BLaER1 (cell line): ENCODE results near the gene FAM181B.

Source experiments
- H3K27ac ChIP-seq: shearing (Covaris generic); formaldehyde crosslinking; 2 replicates; pipeline ENCODE4 v1.8.1; 2022
- H3K27me3 ChIP-seq: shearing (Covaris generic); formaldehyde crosslinking; 2 replicates; pipeline ENCODE4 v1.8.1; 2022
- H3K36me3 ChIP-seq: shearing (Covaris generic); formaldehyde crosslinking; 2 replicates; pipeline ENCODE4 v1.8.1; 2022
- H3K4me1 ChIP-seq: shearing (Covaris generic); formaldehyde crosslinking; 2 replicates; pipeline ENCODE4 v1.8.1; 2022
- H3K4me2 ChIP-seq: shearing (Covaris generic); formaldehyde crosslinking; 2 replicates; pipeline ENCODE4 v1.8.1; 2022
- H3K4me3 ChIP-seq: shearing (Covaris generic); formaldehyde crosslinking; 2 replicates; pipeline ENCODE4 v1.8.1; 2022
- H3K9ac ChIP-seq: shearing (Covaris generic); formaldehyde crosslinking; 2 replicates; pipeline ENCODE4 v1.8.1; 2022
- H3K9me3 ChIP-seq: shearing (Covaris generic); formaldehyde crosslinking; 2 replicates; pipeline ENCODE4 v1.8.1; 2022
- H4K20me1 ChIP-seq: shearing (Covaris generic); formaldehyde crosslinking; 2 replicates; pipeline ENCODE4 v1.8.1; 2022
- Cebpa-rat ChIP-seq: shearing (Covaris generic); IDR thresholded peaks from 2 replicates; pipeline ENCODE4 v1.8.1; 2022

Gene FAM181B

GRCh38 chr11:82734120-82734479 lies 436 bp upstream of the FAM181B start:
- Histone ChIP-seq H3K36me3 (no peaks in the 10 kb centered on the region), H3K4me3 (peak overlapping the region; percentile 77), H3K27me3 (peaks cover 46% of the 10 kb centered on the region), H3K9me3 (no peaks in the 10 kb centered on the region), H4K20me1 (peaks cover 10% of the 10 kb centered on the region; the same call in 1 of the 2 replicates), H3K4me1 (peaks cover 6% of the 10 kb centered on the region), H3K4me2 (peak overlapping the region; percentile 95), H3K9ac (no peak overlapping the region), H3K27ac (no peak overlapping the region)
- TF ChIP-seq Cebpa-rat = no peak

- H3K9me3 ChIP-seq = no peaks in the 10 kb centered on the region
- H3K36me3 ChIP-seq = no peaks in the 10 kb centered on the region
- H3K4me1 ChIP-seq = peaks cover 6% of the 10 kb centered on the region
- no peak for TF ChIP-seq Cebpa-rat
- H3K27ac ChIP-seq = no peak overlapping the region
- peak overlapping the region; percentile 77 for H3K4me3 ChIP-seq
- peaks cover 10% of the 10 kb centered on the region; the same call in 1 of the 2 replicates for H4K20me1 ChIP-seq
- H3K9ac ChIP-seq = peak overlapping the region; percentile 68
- H3K27me3 ChIP-seq = peaks cover 46% of the 10 kb centered on the region
- H3K4me2 ChIP-seq = peak overlapping the region; percentile 95
These were observed 775 bp downstream of the FAM181B start for GRCh38 chr11:82732734-82733443.

GRCh38 chr11:82732348-82732733 lies 1.3 kb downstream of the FAM181B start:
- Histone ChIP-seq H3K9ac (no peak overlapping the region), H3K27me3 (peaks cover 46% of the 10 kb centered on the region), H3K36me3 (no peaks in the 10 kb centered on the region), H3K9me3 (no peaks in the 10 kb centered on the region), H3K4me1 (peaks cover 6% of the 10 kb centered on the region), H3K4me3 (peak overlapping the region; percentile 77), H3K27ac (no peak overlapping the region), H3K4me2 (peak overlapping the region; percentile 95), H4K20me1 (peaks cover 10% of the 10 kb centered on the region; the same call in 1 of the 2 replicates)
- TF ChIP-seq Cebpa-rat = no peak

GRCh38 chr11:82731691-82732277 lies 1.9 kb downstream of the FAM181B start:
- no peaks in the 10 kb centered on the region for H3K36me3 ChIP-seq
- no peak overlapping the region for H3K4me2 ChIP-seq
- H3K4me1 ChIP-seq = peaks cover 6% of the 10 kb centered on the region
- H3K9ac ChIP-seq = no peak overlapping the region
- H3K4me3 ChIP-seq = no peak overlapping the region
- H3K9me3 ChIP-seq = no peaks in the 10 kb centered on the region
- H4K20me1 ChIP-seq = peaks cover 10% of the 10 kb centered on the region; the same call in 1 of the 2 replicates
- peaks cover 46% of the 10 kb centered on the region for H3K27me3 ChIP-seq
- no peak for TF ChIP-seq Cebpa-rat
- H3K27ac ChIP-seq = no peak overlapping the region

- H3K4me3 ChIP-seq = no peak overlapping the region
- H3K9ac ChIP-seq = no peak overlapping the region
- H3K27ac ChIP-seq = no peak overlapping the region
- no peaks in the 10 kb centered on the region for H3K36me3 ChIP-seq
- H4K20me1 ChIP-seq = peaks cover 10% of the 10 kb centered on the region; the same call in 1 of the 2 replicates
- H3K9me3 ChIP-seq = no peaks in the 10 kb centered on the region
- peaks cover 6% of the 10 kb centered on the region for H3K4me1 ChIP-seq
- H3K4me2 ChIP-seq = no peak overlapping the region
- H3K27me3 ChIP-seq = peaks cover 46% of the 10 kb centered on the region
- TF ChIP-seq Cebpa-rat = no peak
These were observed 2.9 kb downstream of the FAM181B start for GRCh38 chr11:82730754-82731153.

- H3K4me2 ChIP-seq = no peak overlapping the region
These were observed 3.4 kb downstream of the FAM181B start for GRCh38 chr11:82730286-82730685.

GRCh38 chr11:82724026-82724425 lies 9.6 kb downstream of the FAM181B start:
- Histone ChIP-seq H3K4me2 (no peak overlapping the region), H4K20me1 (no peaks in the 10 kb centered on the region), H3K4me1 (peaks cover 9% of the 10 kb centered on the region), H3K9ac (no peak overlapping the region), H3K4me3 (no peak overlapping the region), H3K36me3 (no peaks in the 10 kb centered on the region), H3K27ac (no peak overlapping the region), H3K27me3 (no peaks in the 10 kb centered on the region), H3K9me3 (no peaks in the 10 kb centered on the region)
- TF ChIP-seq Cebpa-rat = no peak

More at GRCh38 chr11:82730286-82730685, 3.4 kb downstream of the FAM181B start:
- H3K9me3 ChIP-seq = no peaks in the 10 kb centered on the region
- no peak overlapping the region for H3K4me3 ChIP-seq
- H3K27ac ChIP-seq = no peak overlapping the region
- no peaks in the 10 kb centered on the region for H3K36me3 ChIP-seq
- H3K27me3 ChIP-seq = peaks cover 46% of the 10 kb centered on the region
- TF ChIP-seq Cebpa-rat = no peak
- H3K4me1 ChIP-seq = peaks cover 6% of the 10 kb centered on the region
- peaks cover 10% of the 10 kb centered on the region; the same call in 1 of the 2 replicates for H4K20me1 ChIP-seq
- H3K9ac ChIP-seq = no peak overlapping the region

GRCh38 chr11:82722231-82722630 lies 11.4 kb downstream of the FAM181B start:
- Histone ChIP-seq H3K36me3 (no peaks in the 10 kb centered on the region), H3K9ac (no peak overlapping the region), H3K27me3 (no peaks in the 10 kb centered on the region), H3K4me1 (peaks cover 10% of the 10 kb centered on the region), H3K9me3 (no peaks in the 10 kb centered on the region), H3K4me2 (no peak overlapping the region), H3K4me3 (no peak overlapping the region), H4K20me1 (no peaks in the 10 kb centered on the region), H3K27ac (no peak overlapping the region)
- no peak for TF ChIP-seq Cebpa-rat

GRCh38 chr11:82720267-82721065 lies 13.2 kb downstream of the FAM181B start:
- Histone ChIP-seq H4K20me1 (no peaks in the 10 kb centered on the region), H3K4me2 (no peak overlapping the region), H3K4me1 (peaks cover 10% of the 10 kb centered on the region), H3K27me3 (no peaks in the 10 kb centered on the region), H3K4me3 (no peak overlapping the region), H3K36me3 (no peaks in the 10 kb centered on the region), H3K9me3 (no peaks in the 10 kb centered on the region), H3K9ac (no peak overlapping the region), H3K27ac (no peak overlapping the region)
- no peak for TF ChIP-seq Cebpa-rat
